ENCODE measurements around the gene SCN1A. TPM values are rescaled to one million over a fixed set of nuclear protein-coding genes. Genes with fewer than 3 reads are reported as not detected.
"Not testable (repeated sequence)": the region's sequence is repeated elsewhere in the genome, so short reads cannot be mapped to it uniquely, and the experiment has no call there.

Gene SCN1A
- total RNA-seq, 1 experiment from 2014 or later, result 1.6 TPM

DNA sequence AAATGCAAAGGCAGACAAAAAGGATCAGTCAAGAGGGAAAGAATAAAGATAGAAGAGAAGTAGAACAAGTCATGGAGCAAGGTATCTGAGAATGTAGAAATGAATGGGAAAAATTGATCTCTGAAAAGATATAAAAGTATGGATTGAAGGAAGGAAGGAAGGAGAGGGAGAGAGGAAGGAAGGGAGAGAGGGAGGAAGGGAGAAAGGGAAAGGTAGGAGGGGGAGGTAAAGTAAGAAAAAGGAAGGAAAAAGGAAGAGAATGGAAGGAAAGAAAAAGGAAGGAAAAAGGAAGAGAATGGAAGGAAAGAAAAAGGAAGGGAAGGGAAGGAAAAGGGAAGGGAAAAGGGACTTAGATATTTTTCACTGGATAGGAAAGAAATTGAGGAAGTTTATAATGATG is 142.7 kb downstream of the SCN1A start:
- TF ChIP-seq, protein P1, sequence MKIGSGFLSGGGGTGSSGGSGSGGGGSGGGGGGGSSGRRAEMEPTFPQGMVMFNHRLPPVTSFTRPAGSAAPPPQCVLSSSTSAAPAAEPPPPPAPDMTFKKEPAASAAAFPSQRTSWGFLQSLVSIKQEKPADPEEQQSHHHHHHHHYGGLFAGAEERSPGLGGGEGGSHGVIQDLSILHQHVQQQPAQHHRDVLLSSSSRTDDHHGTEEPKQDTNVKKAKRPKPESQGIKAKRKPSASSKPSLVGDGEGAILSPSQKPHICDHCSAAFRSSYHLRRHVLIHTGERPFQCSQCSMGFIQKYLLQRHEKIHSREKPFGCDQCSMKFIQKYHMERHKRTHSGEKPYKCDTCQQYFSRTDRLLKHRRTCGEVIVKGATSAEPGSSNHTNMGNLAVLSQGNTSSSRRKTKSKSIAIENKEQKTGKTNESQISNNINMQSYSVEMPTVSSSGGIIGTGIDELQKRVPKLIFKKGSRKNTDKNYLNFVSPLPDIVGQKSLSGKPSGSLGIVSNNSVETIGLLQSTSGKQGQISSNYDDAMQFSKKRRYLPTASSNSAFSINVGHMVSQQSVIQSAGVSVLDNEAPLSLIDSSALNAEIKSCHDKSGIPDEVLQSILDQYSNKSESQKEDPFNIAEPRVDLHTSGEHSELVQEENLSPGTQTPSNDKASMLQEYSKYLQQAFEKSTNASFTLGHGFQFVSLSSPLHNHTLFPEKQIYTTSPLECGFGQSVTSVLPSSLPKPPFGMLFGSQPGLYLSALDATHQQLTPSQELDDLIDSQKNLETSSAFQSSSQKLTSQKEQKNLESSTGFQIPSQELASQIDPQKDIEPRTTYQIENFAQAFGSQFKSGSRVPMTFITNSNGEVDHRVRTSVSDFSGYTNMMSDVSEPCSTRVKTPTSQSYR (CRISPR knock-in tag; IDR thresholded peaks at IDR 0.05), result no peak
- TF ChIP-seq TCF7 (CRISPR knock-in tag; IDR thresholded peaks at IDR 0.05; ENCODE audit: low read depth) (no peak), IRF2 (CRISPR knock-in tag; IDR thresholded peaks at IDR 0.05; ENCODE audit: borderline replicate concordance, low read depth) (no peak), ZNF396 (CRISPR knock-in tag; IDR thresholded peaks at IDR 0.05; ENCODE audit: borderline replicate concordance) (no peak), GRHL2 (CRISPR knock-in tag; IDR thresholded peaks at IDR 0.05; ENCODE audit: insufficient replicate concordance, severe bottlenecking) (no peak), ZNF423 (CRISPR knock-in tag; IDR thresholded peaks at IDR 0.05) (no peak), SMAD3 (CRISPR knock-in tag; IDR thresholded peaks at IDR 0.05; ENCODE audit: borderline replicate concordance) (no peak)
- TF ChIP-seq, protein P2, sequence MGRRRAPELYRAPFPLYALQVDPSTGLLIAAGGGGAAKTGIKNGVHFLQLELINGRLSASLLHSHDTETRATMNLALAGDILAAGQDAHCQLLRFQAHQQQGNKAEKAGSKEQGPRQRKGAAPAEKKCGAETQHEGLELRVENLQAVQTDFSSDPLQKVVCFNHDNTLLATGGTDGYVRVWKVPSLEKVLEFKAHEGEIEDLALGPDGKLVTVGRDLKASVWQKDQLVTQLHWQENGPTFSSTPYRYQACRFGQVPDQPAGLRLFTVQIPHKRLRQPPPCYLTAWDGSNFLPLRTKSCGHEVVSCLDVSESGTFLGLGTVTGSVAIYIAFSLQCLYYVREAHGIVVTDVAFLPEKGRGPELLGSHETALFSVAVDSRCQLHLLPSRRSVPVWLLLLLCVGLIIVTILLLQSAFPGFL (CRISPR knock-in tag; IDR thresholded peaks at IDR 0.05; ENCODE audit: borderline replicate concordance), result no peak
- TF ChIP-seq, protein P3, sequence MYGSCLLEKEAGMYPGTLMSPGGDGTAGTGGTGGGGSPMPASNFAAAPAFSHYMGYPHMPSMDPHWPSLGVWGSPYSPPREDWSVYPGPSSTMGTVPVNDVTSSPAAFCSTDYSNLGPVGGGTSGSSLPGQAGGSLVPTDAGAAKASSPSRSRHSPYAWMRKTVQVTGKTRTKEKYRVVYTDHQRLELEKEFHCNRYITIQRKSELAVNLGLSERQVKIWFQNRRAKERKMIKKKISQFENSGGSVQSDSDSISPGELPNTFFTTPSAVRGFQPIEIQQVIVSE (CRISPR knock-in tag; IDR thresholded peaks at IDR 0.05; ENCODE audit: borderline replicate concordance), result no peak
- TF ChIP-seq, protein P4, sequence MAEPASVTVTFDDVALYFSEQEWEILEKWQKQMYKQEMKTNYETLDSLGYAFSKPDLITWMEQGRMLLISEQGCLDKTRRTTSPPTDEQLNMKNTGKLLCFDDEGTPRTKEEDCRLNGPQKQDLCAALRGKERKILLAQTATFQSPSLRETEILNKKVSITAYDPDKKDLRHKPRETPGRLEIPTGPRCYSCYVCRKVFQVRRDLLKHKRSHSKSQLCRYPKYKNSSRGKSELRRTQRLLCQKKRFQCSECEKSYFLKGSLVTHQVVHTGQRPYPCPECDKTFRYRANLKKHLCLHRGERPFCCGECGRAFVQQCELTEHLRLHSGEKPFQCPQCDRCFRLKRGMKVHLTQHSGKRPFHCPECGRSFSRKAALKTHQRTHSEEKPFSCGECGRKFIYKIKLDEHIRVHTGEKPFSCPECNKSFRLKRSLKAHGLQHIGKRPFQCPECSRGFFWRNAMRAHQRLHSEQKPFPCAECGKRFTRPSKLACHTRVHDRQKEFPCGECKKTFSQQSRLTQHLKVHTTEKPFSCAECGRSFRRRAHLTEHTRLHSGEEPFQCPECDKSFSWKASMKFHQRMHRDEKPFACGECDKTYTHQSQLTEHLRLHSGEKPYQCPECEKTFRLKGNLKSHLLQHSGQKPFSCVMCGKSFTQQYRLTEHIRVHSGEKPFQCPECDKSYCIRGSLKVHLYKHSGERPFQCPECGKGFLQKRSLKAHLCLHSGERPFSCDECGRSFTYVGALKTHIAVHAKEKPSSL (CRISPR knock-in tag; conservative IDR thresholded peaks at IDR 0.05), result no peak
- TF ChIP-seq, protein P5, sequence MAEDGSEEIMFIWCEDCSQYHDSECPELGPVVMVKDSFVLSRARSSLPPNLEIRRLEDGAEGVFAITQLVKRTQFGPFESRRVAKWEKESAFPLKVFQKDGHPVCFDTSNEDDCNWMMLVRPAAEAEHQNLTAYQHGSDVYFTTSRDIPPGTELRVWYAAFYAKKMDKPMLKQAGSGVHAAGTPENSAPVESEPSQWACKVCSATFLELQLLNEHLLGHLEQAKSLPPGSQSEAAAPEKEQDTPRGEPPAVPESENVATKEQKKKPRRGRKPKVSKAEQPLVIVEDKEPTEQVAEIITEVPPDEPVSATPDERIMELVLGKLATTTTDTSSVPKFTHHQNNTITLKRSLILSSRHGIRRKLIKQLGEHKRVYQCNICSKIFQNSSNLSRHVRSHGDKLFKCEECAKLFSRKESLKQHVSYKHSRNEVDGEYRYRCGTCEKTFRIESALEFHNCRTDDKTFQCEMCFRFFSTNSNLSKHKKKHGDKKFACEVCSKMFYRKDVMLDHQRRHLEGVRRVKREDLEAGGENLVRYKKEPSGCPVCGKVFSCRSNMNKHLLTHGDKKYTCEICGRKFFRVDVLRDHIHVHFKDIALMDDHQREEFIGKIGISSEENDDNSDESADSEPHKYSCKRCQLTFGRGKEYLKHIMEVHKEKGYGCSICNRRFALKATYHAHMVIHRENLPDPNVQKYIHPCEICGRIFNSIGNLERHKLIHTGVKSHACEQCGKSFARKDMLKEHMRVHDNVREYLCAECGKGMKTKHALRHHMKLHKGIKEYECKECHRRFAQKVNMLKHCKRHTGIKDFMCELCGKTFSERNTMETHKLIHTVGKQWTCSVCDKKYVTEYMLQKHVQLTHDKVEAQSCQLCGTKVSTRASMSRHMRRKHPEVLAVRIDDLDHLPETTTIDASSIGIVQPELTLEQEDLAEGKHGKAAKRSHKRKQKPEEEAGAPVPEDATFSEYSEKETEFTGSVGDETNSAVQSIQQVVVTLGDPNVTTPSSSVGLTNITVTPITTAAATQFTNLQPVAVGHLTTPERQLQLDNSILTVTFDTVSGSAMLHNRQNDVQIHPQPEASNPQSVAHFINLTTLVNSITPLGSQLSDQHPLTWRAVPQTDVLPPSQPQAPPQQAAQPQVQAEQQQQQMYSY (CRISPR knock-in tag; IDR thresholded peaks at IDR 0.05), result no peak
- TF ChIP-seq, protein P6, sequence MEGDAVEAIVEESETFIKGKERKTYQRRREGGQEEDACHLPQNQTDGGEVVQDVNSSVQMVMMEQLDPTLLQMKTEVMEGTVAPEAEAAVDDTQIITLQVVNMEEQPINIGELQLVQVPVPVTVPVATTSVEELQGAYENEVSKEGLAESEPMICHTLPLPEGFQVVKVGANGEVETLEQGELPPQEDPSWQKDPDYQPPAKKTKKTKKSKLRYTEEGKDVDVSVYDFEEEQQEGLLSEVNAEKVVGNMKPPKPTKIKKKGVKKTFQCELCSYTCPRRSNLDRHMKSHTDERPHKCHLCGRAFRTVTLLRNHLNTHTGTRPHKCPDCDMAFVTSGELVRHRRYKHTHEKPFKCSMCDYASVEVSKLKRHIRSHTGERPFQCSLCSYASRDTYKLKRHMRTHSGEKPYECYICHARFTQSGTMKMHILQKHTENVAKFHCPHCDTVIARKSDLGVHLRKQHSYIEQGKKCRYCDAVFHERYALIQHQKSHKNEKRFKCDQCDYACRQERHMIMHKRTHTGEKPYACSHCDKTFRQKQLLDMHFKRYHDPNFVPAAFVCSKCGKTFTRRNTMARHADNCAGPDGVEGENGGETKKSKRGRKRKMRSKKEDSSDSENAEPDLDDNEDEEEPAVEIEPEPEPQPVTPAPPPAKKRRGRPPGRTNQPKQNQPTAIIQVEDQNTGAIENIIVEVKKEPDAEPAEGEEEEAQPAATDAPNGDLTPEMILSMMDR (IDR thresholded peaks at IDR 0.05), result no peak
- H3K4me3 Mint-ChIP-seq, result no peak overlapping the region
- no peaks in the 10 kb centered on the region; the same call in 1 of the 2 replicates for H3K27me3 Mint-ChIP-seq (ENCODE audit: low read depth)
- no peak for ATAC-seq
- POLR2A ChIA-PET, result no interaction called here
- no peak for DNase-seq (ENCODE audit: low spot score)
- H3K36me3 Mint-ChIP-seq, result no peaks in the 10 kb centered on the region
- CTCF ChIA-PET, result no interaction called here
- no peak overlapping the region for H3K27ac Mint-ChIP-seq
- H3K4me1 Mint-ChIP-seq, result no peaks in the 10 kb centered on the region
- H3K9me3 Mint-ChIP-seq, result no peaks in the 10 kb centered on the region

DNA sequence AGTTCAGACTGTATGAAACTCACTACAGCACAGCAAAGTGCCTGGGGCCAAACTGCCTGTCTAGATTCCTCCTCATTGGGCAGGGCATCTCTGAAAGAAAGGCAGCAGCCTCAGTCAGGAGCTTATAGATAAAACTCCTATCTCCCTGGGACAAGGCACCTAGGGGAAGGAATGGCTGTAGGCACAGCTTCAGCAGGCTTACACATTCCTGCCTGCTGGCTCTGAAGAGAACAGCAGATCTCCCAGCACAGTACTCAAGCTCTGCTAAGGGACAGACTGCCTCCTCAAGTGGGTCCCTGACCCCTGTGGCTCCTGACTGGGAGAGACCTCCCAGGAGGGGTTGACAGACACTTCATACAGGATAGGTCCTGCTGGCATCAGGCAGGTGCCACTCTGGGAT is 155.7 kb downstream of the SCN1A start:
- CTCF ChIA-PET, POLR2A ChIA-PET: not testable (repeated sequence)
- ATAC-seq, result peak; percentile 51; the same call in 1 of the 2 replicates

More for the DNA sequence above, 155.7 kb downstream of the SCN1A start:
- H3K9me3 Mint-ChIP-seq, result peaks cover 21% of the 10 kb centered on the region
- not testable (repeated sequence) for H3K36me3 Mint-ChIP-seq; H3K4me3 Mint-ChIP-seq; H3K27ac Mint-ChIP-seq; H3K4me1 Mint-ChIP-seq; DNase-seq (ENCODE audit: low spot score); H3K27me3 Mint-ChIP-seq (ENCODE audit: low read depth)

All from WTC11 (cell line).